ENCODE measurements around the gene ZNF157.
"Not testable (repeated sequence)": the region's sequence is repeated elsewhere in the genome, so short reads cannot be mapped to it uniquely, and the experiment has no call there.

The ZNF157 gene

DNA sequence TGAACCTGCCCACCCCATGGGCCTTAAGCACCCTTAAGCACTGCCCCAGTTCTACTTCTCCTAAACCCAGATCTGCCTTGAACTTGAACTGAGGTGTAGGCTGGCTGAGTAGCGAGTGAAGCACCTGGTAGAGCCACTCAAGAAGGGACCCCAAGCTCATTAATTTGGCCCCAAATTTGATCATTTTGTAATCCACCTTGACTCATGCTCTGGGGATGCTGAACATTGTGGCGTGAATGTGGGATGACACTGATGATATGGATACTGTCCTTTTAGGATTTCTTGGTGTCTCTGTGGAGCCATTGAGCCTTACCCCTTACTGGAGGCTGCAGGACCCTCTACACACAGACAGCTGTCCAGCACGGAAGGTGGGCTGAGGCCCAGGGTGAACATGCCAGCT, at the start of gene ZNF157:
Gene ZNF157 (plus strand): TSS at position 301 of the 400 bp plus-strand sequence. CDS start 91 bp downstream, at position 392.
- DNase-seq: no peak

DNA sequence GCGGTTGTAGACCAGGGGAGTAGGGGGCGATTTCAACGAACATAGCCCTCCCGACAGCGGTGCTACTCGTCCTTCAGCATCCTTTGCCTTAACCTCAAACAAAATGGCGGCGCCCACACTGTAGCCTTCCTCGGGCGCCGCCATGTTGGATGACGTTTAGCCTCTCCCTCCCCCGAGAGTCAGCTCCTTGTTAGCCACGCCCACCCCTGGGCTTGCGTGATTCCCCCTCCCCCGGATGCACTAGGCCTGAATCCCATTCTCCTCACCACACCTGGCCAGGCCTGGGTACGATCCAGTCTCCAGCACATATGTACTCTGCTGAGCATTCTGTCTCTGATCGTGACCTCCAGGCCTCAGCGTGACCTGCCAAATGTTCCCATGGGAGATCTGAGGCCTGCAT, 49.0 kb upstream of the ZNF157 start:
- DNase-seq: peak; percentile 59

DNA sequence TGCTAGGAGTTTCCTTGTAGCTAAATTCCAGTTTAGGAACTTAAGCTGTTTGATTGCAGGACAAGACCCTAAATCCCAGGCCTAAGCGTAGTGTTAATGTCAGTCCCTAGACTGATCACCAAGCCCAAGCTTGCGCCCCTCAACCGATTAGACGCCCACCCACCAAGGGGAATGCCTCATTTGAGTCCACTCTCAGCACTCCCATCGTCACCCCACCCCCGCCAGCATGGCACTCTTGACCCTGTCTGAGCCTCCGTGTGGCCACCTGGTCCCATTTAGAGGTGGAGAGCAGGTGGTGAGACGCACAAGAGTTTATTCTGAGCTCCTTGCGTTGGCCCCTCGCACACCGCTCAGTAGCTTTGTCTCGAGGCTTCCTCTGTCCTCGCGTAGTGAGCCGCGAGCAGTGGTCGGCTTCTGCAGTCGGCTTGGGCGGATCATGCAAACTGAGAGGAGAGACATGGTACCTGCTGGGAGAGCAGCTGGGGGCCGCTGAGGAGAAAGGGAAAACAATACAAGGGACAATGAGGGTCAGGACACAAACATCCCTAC, 48.5 kb upstream of the ZNF157 start:
- no peak for DNase-seq

DNA sequence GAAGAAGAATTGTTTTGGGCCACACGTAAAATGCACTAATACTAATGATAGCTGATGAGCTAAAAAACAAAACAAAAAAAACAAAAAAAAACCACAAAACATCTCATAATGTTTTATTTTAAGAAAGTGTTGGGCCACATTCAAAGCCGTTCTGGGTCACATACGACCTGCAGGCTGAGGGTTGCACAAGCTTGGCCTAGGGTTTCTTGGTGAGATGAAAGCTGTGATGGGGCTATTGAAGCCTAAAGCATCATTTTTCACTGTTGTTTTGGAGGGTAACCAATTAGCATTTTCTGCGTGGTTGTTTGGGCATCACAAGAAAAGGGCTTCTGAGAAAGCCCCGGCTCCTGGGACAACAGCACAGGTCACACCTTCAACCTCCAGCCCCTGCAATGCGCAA, 42.5 kb upstream of the ZNF157 start:
- no peak for DNase-seq

DNA sequence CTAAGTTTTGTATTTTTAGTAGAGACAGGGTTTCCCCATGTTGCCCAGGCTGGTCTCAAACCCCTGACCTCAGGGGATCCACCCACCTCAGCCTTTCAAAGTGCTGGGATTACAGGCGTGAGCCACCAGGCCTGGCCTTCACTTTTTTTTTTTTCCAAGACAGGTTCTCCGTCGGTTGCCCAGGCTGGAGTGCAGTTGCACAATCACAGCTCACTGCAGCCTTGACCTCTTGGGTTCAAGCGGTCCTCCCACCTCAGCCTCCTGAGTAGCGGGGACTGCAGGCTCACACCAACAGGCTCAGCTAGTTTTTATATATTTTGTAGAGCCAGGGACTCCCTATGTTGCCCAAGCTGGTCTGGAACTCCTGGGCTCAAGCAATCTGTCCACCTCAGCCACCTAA, 37.6 kb upstream of the ZNF157 start:
- not testable (repeated sequence) for DNase-seq

DNA sequence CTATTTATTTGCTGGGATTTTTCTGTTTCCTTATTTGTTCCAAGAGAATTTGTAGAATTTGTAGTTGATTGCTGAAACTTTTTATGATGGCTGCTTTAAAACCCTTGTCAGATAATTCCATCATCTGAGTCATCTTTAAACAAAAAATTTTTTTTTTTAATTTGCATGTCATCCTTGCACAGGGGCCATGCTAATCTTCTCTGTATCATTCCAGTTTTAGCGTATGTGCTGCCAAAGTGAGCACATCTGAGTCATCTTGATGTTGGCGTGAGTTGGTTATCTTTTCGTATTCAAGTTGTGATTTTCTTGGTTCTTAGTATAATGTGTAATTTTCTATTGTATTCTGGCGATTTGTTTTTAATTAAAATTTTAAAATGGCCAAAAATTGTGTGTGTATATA, 18.7 kb upstream of the ZNF157 start:
- no peak for DNase-seq

DNA sequence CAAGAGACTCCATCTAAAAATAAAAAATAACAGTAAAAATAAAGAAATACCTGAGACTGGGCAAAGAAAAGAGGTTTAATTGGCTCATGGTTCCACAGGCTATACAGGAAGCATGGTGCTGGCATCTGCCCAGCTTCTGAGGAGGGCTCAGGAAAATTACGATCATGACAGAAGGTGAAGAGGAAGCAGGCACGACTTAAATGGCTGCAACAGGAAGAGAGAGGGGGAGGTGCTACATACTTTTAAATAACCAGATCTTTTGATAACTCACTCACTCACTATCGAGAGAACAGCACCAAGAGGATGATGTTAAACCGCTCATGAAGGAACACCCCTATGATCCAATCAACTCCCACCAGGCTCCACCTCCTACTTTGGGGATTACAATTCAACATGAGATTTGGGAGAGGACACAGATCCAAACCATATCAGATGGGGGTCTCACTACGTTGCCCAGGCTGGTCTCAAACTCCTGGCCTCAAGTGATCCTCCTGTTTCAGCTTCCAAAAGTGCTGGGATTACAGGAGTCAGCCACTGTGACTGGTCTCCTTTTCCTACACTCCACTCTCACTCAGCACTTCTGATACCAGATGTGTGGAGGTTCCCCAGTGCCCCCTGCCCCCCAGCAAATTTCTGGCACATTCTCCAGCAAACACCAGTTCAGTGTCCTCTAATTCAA, 11.9 kb upstream of the ZNF157 start:
- no peak for DNase-seq

DNA sequence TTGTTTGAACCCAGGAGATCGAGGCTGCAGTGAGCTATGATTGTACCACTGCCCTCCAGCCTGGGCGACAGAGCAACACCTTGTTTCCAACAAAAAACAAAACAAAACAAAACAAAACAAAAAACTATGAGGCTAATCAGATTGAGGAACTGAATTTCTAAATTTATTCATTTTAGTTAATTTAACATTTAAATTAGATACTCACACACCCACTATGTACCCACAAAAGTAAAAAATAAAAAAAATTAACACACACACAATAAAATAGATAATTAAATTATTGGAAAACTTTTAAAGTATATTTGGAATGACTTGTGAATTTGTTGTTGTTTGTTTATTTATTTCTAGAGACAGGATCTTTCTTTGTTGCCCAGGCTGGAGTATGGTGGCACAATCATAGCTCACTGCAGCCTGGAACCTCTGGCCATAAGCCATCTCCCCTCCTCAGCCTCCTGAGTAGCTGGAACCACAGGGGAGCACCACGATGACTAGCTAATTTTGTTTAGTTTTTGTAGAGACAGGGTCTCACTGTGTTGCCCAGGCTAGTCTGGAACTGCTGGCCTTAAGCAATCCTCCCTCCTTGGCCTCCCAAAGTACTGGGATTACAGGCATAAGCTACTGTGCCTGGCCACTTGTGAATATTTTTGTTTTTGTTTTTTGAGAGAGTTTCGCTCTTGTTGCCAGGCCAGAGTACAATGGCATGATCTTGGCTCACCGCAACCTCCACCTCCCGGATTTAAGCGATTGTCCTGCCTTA, 9.8 kb upstream of the ZNF157 start:
- DNase-seq: no peak

DNA sequence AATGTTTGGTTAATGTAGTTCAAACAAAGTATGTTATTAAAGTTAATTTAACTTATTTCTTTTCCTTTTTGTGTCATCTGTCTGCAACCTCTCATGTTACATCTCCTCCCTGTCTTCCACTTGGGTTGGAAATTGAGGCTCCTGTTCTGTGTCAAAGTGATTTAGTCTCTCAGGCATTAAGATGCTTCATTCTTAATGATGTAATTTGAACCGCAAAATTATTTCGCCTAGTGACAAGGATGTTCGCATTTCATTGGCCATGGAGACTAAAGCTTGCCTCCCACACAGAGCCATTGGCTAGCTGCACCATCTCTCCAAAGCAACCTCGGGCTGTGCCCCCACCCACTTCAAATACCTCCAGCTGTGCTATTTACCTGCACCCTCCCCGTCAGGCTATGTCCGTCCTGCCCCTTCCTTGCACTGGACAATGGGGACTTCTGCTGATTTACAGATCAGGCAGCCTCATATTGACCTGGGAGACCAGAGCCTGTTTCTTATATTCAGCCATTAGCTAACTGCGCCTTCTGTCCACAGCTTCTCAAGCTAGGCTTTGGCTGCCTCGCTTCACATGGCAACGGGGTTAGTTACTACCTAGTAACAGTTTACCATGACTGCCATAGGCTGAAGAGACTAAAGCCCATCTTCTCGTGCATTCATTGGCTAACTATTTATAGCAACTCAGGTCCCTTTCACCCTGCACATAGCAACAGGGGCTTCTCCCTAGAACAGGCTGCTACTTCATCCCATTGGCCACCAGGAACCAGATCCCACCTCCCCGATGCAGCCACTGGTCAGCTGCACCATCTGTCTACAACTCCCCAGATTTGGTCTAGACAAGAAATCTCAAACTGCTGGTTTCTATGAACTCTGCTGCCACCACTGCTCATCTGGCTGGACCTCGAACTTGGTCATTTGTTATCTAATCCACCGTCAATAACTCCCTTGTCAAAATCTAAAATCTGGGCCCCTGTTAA, 8.6 kb upstream of the ZNF157 start:
- peak; percentile 78 for DNase-seq

DNA sequence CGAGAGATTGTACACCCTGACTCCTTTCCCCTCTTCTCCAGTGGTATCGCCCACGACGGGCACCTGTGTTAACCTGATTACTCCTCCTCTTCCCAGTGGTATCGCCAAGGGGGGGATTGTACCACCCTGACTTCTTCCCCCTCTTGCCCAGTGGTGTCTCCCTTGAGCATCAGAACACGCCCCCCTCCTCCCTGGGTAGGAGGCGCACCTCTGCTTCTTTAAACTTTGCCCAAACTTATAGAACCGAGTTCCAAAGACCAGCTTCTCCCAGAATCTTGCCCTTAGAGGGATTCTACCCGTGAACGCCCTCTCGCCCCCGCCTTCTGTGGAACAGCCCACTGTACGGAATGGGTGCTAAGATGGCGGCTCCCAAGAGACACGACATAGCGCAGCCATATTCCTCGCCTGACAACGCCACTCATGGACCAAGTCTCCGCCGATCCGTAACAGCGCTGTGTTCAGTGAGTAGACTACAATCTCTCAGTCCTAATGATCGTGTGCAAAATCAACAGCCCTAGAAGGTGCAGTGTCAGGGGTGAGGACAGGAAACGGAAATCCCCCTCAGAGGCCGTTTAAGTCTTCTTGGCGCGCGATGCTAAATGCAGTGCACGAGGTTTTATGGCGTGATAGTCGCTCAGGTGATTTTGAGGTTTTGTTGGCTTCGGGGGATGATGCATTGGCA, 4.2 kb upstream of the ZNF157 start:
- peak; percentile 76 for DNase-seq

DNA sequence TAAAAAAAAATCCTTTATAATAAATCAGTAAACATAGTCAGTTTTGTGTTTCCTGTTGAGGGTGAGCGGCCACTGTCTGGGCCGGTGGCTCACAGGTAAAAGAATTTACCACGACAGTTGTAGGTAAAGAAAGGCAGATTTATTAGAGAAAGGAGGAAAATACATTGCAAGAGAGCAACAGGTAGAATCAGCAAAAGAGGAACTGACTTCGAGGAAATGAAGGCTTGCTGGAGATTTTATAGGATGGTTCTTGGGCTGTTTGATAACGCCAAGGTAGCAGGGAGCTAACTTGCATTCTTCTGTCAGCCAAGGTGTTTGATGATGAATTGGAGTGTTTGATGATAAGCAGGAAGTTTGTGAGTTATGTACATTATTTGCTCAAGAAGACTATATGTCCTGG, 2.8 kb downstream of the ZNF157 start:
- DNase-seq: no peak

DNA sequence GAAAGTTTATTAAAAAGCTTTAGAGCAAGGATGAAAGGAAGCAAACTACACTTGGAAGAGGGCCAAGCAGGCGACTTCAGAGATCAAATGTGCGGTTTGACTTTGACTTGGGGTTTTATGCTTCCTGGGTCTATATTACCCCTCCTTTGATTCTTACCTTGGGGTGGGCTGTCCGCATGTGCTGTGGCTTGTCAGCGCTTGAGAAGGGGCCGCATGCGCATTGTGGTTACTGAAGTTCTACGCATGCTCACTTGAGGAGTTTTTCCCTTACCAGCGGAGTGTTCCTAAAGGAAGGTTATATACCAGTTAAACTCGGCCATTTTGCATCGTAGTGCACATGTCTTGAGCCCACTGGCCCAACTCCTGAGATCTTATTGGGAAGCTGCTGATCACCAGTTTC, 9.9 kb downstream of the ZNF157 start:
- no peak for DNase-seq

DNA sequence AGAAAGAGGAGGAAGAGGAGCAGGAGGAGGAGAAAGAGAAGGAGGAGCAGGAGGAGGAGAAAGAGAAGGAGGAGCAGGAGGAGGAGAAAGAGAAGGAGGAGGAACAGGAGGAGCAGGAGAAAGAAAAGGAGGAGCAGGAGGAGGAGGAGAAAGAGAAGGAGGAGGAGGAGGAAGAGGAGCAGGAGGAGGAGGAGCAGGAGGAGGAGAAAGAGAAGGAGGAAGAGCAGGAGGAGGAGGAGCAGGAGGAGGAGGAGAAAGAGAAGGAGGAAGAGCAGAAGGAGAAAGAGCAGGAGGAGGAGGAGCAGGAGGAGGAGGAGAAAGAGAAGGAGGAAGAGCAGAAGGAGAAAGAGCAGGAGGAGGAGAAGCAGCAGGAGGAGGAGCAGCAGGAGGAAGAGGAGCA, 10.5 kb downstream of the ZNF157 start:
- not testable (repeated sequence) for DNase-seq

DNA sequence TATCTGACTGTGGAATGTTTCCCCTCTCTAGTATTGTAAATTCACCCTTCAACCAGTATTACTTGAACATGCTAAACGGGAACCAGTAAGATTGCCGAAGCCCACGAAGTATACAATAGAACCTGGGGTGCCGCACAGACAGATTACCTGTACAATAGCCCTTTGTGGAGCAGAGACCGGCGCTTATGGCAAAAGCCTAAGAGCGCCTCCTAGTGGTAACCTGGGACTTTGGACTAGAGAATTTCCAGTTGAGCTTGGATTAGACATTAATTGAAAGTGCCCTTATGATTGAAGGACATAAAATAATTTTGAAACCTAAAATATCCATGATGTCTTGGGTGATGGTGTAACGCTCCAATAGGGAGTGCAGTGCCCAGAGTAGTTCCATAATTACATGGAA, 14.1 kb downstream of the ZNF157 start:
- peak; percentile 53 for DNase-seq

DNA sequence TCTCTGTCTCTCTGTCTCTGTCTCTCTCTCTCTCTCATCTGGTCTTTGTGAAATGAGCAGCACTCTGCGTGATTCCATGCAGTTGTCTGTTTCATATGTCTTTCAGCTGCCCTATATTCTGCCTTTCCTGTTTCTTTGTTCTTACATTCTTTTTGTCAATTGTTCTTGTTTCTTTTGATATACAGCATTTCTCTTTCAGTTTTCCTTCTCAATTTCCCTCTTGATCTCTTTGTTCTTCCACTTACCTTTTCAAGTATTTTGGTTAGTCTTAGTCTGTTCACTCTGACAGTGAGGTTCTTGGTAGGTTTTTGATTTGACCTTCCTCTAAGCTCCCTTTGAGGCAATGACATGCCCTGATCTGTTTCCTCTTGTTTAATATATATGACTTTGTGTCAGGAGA, 20.4 kb downstream of the ZNF157 start:
- no peak for DNase-seq

DNA sequence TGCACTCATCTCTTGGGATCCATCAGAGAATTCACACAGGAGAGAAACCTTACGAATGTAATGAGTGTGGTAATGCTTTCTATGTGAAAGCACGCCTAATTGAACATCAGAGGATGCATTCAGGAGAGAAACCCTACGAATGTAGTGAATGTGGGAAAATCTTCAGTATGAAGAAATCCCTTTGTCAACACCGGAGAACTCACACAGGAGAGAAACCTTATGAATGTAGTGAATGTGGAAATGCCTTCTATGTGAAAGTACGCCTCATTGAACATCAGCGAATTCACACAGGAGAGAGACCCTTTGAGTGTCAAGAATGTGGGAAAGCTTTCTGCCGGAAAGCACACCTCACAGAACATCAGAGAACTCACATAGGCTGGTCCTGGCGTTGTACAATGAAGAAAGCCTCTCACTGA, 42.8 kb downstream of the ZNF157 start:
- no peak for DNase-seq

DNA sequence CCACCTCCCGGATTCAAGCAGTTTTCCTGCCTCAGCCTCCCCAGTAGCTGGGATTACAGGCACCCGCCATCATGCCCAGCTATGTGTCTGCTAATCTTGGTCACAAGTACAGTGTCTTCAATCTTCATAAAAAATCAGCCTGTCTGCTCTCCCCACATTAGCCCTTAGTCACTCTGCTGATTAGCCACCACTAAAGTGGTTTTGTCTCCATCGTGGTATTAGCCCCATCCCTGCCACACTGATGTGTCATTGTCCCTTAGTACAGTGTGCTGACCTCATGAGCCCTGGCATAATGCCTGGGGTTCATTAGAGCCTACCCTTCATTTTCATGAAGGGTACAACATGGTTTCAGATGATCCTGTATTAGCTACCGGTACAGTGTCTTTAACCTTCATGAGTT, 49.9 kb downstream of the ZNF157 start:
- DNase-seq: no peak

DNA sequence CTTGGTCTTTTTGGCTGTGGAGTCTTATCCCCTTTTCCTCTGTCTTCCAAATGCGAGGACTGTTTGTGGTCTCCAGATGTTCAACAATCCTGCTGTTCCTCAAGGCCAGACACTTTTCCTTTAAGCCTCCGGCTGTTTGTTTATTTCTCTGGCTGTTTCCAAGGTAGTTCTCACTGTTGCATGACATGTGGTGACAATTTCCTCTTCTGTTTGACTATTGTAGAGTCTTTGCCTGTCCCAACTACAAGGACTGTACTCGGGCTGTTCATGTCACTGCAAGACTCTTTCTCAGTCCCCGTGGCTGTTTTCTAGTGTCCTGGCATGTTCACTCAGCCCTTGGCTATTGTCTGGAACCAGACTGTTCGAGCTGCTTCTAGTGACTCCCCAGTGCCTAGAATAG, 50.6 kb downstream of the ZNF157 start:
- DNase-seq: no peak

DNA sequence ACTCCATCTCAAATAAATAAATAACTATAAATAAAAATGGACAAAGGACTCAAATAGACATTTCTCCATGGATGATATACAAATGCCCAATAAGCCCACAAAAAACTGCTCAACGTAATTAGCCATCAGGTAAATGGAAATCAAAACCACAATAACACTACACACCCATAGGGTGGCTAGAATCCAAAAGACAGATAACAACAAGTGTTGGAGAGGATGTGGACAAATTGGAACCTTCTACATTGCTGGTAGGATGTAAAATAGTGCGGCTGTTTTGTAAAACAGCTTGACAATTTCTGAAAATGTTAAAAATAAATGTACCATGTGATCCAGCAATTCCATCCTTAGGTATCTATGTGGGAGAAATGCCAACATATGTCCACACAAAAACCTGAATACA, 52.1 kb downstream of the ZNF157 start:
- no peak for DNase-seq

DNA sequence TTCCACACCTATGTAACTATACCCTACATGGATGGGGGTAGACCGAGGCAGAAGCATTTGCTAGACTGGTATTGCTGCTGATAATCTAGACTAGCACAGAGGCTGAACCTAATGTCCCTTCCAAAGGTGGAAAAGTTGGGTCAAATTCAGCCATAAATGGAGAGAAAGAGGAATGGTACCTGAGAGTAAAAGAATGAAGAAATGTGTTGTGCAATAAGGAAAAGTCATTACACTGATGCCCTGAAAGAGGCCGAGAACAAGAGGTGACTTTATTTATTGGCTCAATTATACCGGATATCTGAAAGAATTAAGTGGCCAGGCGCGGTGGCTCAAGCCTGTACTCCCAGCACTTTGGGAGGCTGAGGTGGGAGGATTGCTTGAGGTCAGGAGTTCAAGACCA, 60.5 kb downstream of the ZNF157 start:
- DNase-seq: no peak

DNA sequence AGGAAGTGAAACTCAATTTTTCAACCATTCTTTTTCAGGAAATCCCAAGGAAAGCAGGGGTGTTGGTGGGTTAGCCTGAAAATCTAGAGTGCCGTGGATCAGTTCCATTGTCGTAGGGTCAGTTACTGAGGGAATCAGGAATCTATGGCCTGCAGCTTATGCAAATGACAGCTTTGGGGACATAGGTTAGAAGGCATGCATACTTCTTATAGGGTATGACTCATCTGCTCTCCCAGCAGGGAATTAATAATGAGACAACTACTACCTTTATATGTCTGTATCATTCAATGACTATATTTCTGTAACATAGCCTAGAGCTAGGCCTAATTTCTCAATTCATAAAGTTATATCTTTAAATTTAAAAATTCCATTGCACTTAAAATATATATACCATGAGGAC, 76.1 kb downstream of the ZNF157 start:
- DNase-seq: no peak

DNA sequence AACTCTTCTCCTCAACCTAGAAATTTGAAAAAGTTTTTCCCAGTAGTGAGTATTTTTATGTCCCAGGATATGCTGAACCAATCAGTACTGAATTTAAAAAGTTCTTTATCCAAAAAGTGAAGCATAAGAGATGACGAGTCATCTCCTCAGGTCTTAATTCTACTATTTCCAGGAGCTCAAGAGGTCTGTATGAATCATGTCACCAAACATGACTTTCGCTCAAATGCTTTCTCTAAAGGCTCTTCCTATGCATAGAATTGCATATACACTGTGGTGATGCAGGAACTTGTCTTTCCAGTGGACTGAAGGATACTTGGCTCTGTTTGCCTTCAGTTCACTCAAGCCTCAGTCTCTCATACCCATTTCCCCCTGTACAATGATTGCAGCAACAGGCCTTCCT, 76.6 kb downstream of the ZNF157 start:
- DNase-seq: no peak

DNA sequence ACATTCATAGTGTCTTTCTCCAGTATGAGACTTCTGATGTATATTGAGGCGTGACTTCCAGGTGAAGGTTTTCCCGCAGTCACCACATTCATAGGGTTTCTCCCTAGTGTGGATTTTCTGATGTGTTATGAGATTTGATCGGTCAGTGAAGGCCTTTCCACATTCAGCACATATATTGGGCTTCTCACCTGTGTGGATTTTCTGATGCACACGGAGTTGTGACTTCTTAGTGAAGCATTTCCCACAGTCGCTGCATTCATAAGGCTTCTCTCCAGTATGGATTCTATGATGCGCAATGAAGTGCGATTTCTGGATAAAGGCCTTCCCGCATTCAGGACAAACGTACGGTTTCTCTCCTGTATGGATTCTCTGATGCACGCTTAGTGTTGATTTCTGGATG, 77.2 kb downstream of the ZNF157 start:
- DNase-seq: no peak
